DOHH2 (cell line): ENCODE measurements around the gene C1QTNF5.

Experiments
- EZH2phosphoT487 ChIP-seq: fragments of 200-600 bp; sonication (generic); IDR thresholded peaks from 2 replicates; pipeline ENCODE4 v1.6.1; 2017; ENCODE audit warnings: borderline replicate concordance, mild to moderate bottlenecking, antibody characterized with exemption, low read length, moderate library complexity, mixed read lengths
- TF ChIP-seq, protein P1 (sequence below): fragments of 200-600 bp; sonication (generic); IDR thresholded peaks from one replicate; pipeline ENCODE4 v1.5.1; 2014; ENCODE audit warnings: antibody characterized with exemption, mild to moderate bottlenecking, low read depth, low read length; ENCODE audit not compliant: poor library complexity, severe bottlenecking

GRCh38 chr11:119335091-119335654, 5.5 kb downstream of the C1QTNF5 start:
- TF ChIP-seq EZH2phosphoT487, result no peak
- TF ChIP-seq, protein P1, sequence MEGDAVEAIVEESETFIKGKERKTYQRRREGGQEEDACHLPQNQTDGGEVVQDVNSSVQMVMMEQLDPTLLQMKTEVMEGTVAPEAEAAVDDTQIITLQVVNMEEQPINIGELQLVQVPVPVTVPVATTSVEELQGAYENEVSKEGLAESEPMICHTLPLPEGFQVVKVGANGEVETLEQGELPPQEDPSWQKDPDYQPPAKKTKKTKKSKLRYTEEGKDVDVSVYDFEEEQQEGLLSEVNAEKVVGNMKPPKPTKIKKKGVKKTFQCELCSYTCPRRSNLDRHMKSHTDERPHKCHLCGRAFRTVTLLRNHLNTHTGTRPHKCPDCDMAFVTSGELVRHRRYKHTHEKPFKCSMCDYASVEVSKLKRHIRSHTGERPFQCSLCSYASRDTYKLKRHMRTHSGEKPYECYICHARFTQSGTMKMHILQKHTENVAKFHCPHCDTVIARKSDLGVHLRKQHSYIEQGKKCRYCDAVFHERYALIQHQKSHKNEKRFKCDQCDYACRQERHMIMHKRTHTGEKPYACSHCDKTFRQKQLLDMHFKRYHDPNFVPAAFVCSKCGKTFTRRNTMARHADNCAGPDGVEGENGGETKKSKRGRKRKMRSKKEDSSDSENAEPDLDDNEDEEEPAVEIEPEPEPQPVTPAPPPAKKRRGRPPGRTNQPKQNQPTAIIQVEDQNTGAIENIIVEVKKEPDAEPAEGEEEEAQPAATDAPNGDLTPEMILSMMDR, result no peak
